PC-3 (cell line): ENCODE results near the gene GPR12. TPM values are rescaled to one million over a fixed set of nuclear protein-coding genes. Genes with fewer than 3 reads are reported as not detected.

Experiments used
- ATAC-seq: fragments of 200-7000 bp; cut with Tn5 transposase; 2 replicates; pipeline ENCODE4 v1.9.1; 2020; ENCODE audit warnings: mild to moderate bottlenecking, moderate library complexity
- BruUV-seq: library from RNA; stranded (reverse); fragments of 400-500 nt; replicated peaks from 2 replicates; lab custom pipeline; 2021; lab: Mats Ljungman, UMichigan
- CTCF ChIA-PET: fragments of 300-600 bp; sonication (Branson Sonifier 250); formaldehyde crosslinking; loops from one replicate; lab custom pipeline; 2022; ENCODE audit warnings: antibody characterized with exemption; lab: Charles Lee
- POLR2A ChIA-PET: fragments of 300-600 bp; sonication (Branson Sonifier 250); formaldehyde crosslinking; loops from one replicate; lab custom pipeline; 2022; ENCODE audit warnings: antibody characterized with exemption; ENCODE audit not compliant: unreplicated experiment; lab: Charles Lee
- DNase-seq: peaks from one replicate; pipeline ENCODE4 v3.0.0-alpha.2; 2015
- H2AFZ ChIP-seq: fragments of 300-600 bp; sonication (generic); 2 replicates; pipeline ENCODE4 v1.6.0; 2016; ENCODE audit warnings: antibody characterized with exemption, low read length
- H3F3A ChIP-seq: fragments of 300-600 bp; sonication (generic); one replicate; pipeline ENCODE4 v1.6.0; 2017; ENCODE audit warnings: antibody characterized with exemption, low read length, control low read depth, mild to moderate bottlenecking; ENCODE audit not compliant: unreplicated experiment
- H3K27ac ChIP-seq: fragments of 300-600 bp; sonication (generic); 2 replicates; pipeline ENCODE4 v1.5.1; 2016; ENCODE audit warnings: mild to moderate bottlenecking, low read length
- H3K27me3 ChIP-seq: fragments of 300-600 bp; sonication (generic); 2 replicates; pipeline ENCODE4 v1.6.1; 2016; ENCODE audit warnings: low read length, mixed read lengths
- H3K36me3 ChIP-seq: fragments of 300-600 bp; sonication (generic); 2 replicates; pipeline ENCODE4 v1.6.1; 2016; ENCODE audit warnings: low read depth, mixed run types, low read length, mixed read lengths
- H3K4me1 ChIP-seq: fragments of 300-600 bp; sonication (generic); 2 replicates; pipeline ENCODE4 v1.5.1; 2016; ENCODE audit warnings: low read length; ENCODE audit not compliant: insufficient read depth
- H3K4me2 ChIP-seq: fragments of 300-600 bp; sonication (generic); 2 replicates; pipeline ENCODE4 v1.6.0; 2016; ENCODE audit warnings: low read length
- H3K4me3 ChIP-seq: fragments of 300-600 bp; sonication (generic); 2 replicates; pipeline ENCODE4 v1.5.1; 2016; ENCODE audit warnings: mild to moderate bottlenecking, low read length, mixed read lengths
- H3K79me2 ChIP-seq: fragments of 300-600 bp; sonication (generic); 2 replicates; pipeline ENCODE4 v1.6.1; 2017; ENCODE audit warnings: low read length, mixed read lengths
- H3K9ac ChIP-seq: fragments of 300-600 bp; sonication (generic); 2 replicates; pipeline ENCODE4 v1.6.0; 2016; ENCODE audit warnings: mild to moderate bottlenecking, low read length
- H3K9me2 ChIP-seq: fragments of 300-600 bp; sonication (generic); replicated peaks from 2 replicates; pipeline ENCODE4 v1.6.1; 2016; ENCODE audit warnings: mixed run types, low read length, mixed read lengths
- H3K9me3 ChIP-seq: fragments of 300-600 bp; sonication (generic); 2 replicates; pipeline ENCODE4 v1.6.1; 2016; ENCODE audit warnings: low read length, mixed read lengths
- H4K20me1 ChIP-seq: fragments of 300-600 bp; sonication (generic); 2 replicates; pipeline ENCODE4 v1.6.1; 2016; ENCODE audit warnings: low read length, mixed read lengths
- EZH2 ChIP-seq: fragments of 300-600 bp; sonication (generic); IDR thresholded peaks from one replicate; pipeline ENCODE4 v1.6.1; 2017; ENCODE audit warnings: antibody characterized with exemption, mild to moderate bottlenecking, low read length; ENCODE audit not compliant: unreplicated experiment
- EZH2phosphoT487 ChIP-seq: fragments of 300-600 bp; sonication (generic); IDR thresholded peaks from 2 replicates; pipeline ENCODE4 v1.6.1; 2018; ENCODE audit warnings: mild to moderate bottlenecking, antibody characterized with exemption, low read length, borderline replicate concordance
- intact Hi-C: fragments of 100-400 bp; cut with micrococcal nuclease; formaldehyde crosslinking; loops from 2 replicates; pipeline ENCODE4 v1.9.0; 2023
- total RNA-seq: library from RNA; depleted of rRNA; stranded (reverse); fragments of >200 nt; gene quantifications from 2 replicates; pipeline ENCODE4 v1.2.3, GENCODE V29; 2014
- TF ChIP-seq, protein P1 (sequence below): fragments of 300-600 bp; sonication (generic); conservative IDR thresholded peaks from 2 replicates; pipeline ENCODE4 v1.5.1; 2017; ENCODE audit warnings: antibody characterized with exemption, low read depth, mild to moderate bottlenecking, low read length

Gene GPR12
- total RNA-seq, 1 experiment from 2014 or later = not detected

GRCh38 chr13:26749285-26749684 is 11.3 kb downstream of the GPR12 start:
- no peaks in the 10 kb centered on the region for H4K20me1 ChIP-seq
- H3K9me3 ChIP-seq = no peaks in the 10 kb centered on the region
- peaks cover 80% of the 10 kb centered on the region for H3K27me3 ChIP-seq
- H3K79me2 ChIP-seq = no peaks in the 10 kb centered on the region
- DNase-seq (no peak), ATAC-seq (no peak)
- no peaks in the 10 kb centered on the region for H3K36me3 ChIP-seq
- no peak overlapping the region for H3K4me2 ChIP-seq
- intact Hi-C loops = no loop called here
- H3K4me3 ChIP-seq = no peak overlapping the region
- H3K9ac ChIP-seq = no peak overlapping the region
- no TSS peak for BruUV-seq
- no peaks in the 10 kb centered on the region for H3K4me1 ChIP-seq
- POLR2A ChIA-PET = no interaction called here
- H3F3A ChIP-seq = no peaks in the 10 kb centered on the region
- no peak overlapping the region for H3K27ac ChIP-seq
- H3K9me2 ChIP-seq = no peaks in the 10 kb centered on the region
- CTCF ChIA-PET = no interaction called here
- no peak overlapping the region for H2AFZ ChIP-seq
- TF ChIP-seq EZH2phosphoT487 = no peak
- no peak for TF ChIP-seq EZH2
- TF ChIP-seq, protein P1, sequence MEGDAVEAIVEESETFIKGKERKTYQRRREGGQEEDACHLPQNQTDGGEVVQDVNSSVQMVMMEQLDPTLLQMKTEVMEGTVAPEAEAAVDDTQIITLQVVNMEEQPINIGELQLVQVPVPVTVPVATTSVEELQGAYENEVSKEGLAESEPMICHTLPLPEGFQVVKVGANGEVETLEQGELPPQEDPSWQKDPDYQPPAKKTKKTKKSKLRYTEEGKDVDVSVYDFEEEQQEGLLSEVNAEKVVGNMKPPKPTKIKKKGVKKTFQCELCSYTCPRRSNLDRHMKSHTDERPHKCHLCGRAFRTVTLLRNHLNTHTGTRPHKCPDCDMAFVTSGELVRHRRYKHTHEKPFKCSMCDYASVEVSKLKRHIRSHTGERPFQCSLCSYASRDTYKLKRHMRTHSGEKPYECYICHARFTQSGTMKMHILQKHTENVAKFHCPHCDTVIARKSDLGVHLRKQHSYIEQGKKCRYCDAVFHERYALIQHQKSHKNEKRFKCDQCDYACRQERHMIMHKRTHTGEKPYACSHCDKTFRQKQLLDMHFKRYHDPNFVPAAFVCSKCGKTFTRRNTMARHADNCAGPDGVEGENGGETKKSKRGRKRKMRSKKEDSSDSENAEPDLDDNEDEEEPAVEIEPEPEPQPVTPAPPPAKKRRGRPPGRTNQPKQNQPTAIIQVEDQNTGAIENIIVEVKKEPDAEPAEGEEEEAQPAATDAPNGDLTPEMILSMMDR = no peak

DNA sequence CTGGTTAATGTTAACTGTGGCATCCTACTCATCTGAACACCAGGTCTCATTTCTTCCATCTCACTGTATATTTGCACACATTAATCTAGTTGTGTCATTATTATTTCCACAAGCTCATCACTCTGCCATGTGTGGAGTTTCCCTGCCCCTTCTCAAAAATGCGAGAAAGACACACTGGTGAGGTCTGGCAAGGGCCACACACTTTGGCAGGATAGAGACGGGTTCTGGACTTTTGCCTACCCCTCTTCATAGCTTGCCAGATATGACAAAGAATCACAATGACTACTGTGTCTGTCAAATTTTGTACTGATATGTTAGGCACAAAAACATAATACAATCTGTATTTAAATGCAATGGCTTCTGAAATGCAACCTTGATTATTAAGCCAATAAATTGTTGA is 12.9 kb downstream of the GPR12 start:
- no peaks in the 10 kb centered on the region for H4K20me1 ChIP-seq
- H3K27me3 ChIP-seq = peaks cover 85% of the 10 kb centered on the region
- no peak for TF ChIP-seq EZH2
- TF ChIP-seq, protein P1 = no peak
- TF ChIP-seq EZH2phosphoT487 = no peak
- H3K9me3 ChIP-seq = no peaks in the 10 kb centered on the region
- CTCF ChIA-PET = no interaction called here
- H3K9me2 ChIP-seq = no peaks in the 10 kb centered on the region
- H3K4me1 ChIP-seq = no peaks in the 10 kb centered on the region
- H3K9ac ChIP-seq = no peak overlapping the region
- H3F3A ChIP-seq = no peaks in the 10 kb centered on the region
- H3K4me3 ChIP-seq = no peak overlapping the region
- intact Hi-C loops = no loop called here
- no peaks in the 10 kb centered on the region for H3K79me2 ChIP-seq
- no peak overlapping the region for H2AFZ ChIP-seq
- H3K4me2 ChIP-seq = no peak overlapping the region
- no peak for DNase-seq
- no peak overlapping the region for H3K27ac ChIP-seq
- BruUV-seq = no TSS peak
- POLR2A ChIA-PET = no interaction called here
- no peaks in the 10 kb centered on the region for H3K36me3 ChIP-seq
- ATAC-seq = no peak

DNA sequence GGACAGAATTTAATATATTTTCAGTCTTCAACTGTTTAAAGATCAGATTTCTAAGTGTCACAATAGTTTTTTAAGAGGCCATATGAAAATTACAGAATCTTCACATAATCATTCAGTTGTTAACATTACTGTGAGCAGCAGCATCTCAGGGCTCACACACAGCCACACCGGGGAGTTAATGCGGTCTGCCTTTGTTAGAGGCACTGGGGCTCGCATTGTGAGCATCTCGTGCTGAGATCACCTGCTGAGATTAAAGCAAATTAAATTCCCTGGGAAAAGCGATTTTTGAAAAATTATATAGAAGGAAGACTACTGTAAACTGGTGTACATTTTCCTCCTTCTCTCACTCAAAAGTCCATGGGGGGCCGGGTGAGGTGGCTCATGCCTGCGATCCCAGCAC is 16.6 kb downstream of the GPR12 start:
- Histone ChIP-seq H3K4me1 (no peaks in the 10 kb centered on the region), H3K4me2 (no peak overlapping the region), H3K27ac (no peak overlapping the region), H3K9me2 (no peaks in the 10 kb centered on the region), H3F3A (no peaks in the 10 kb centered on the region), H3K36me3 (no peaks in the 10 kb centered on the region), H3K9ac (no peak overlapping the region), H3K79me2 (no peaks in the 10 kb centered on the region), H4K20me1 (no peaks in the 10 kb centered on the region), H3K27me3 (peaks cover 77% of the 10 kb centered on the region), H2AFZ (no peak overlapping the region), H3K4me3 (no peak overlapping the region), H3K9me3 (no peaks in the 10 kb centered on the region)
- no TSS peak for BruUV-seq
- intact Hi-C loops = no loop called here
- CTCF ChIA-PET = no interaction called here
- POLR2A ChIA-PET = no interaction called here
- no peak for DNase-seq
- ATAC-seq = no peak
- TF ChIP-seq EZH2 (no peak), EZH2phosphoT487 (no peak)
- TF ChIP-seq, protein P1 = no peak
